GM19397 (cell line): ENCODE data around the gene UROS.

Experiments used
- ATAC-seq: cut with Tn5 transposase; IDR thresholded peaks from one replicate; pipeline ENCODE4 v1.9.1; 2021; ENCODE audit warnings: mild to moderate bottlenecking, moderate library complexity; ENCODE audit not compliant: unreplicated experiment

UROS gene

GRCh38 chr10:125822878-125823662 is at the start of gene UROS, which contains the start of gene BCCIP:
Gene UROS, minus strand, starts transcription at chr10:125823258. Its CDS starts 6,759 bp downstream, at chr10:125816499.
Gene BCCIP, plus strand, starts transcription at chr10:125823546. Its CDS starts 12 bp downstream, at chr10:125823558.
- ATAC-seq: peak; percentile 73

- ATAC-seq: no peak
These were observed 48.3 kb upstream of the UROS start for GRCh38 chr10:125871338-125871737.

GRCh38 chr10:125868372-125868975 is 45.4 kb upstream of the UROS start:
- no peak for ATAC-seq

GRCh38 chr10:125866421-125867029 is 43.5 kb upstream of the UROS start:
- ATAC-seq: no peak

DNA sequence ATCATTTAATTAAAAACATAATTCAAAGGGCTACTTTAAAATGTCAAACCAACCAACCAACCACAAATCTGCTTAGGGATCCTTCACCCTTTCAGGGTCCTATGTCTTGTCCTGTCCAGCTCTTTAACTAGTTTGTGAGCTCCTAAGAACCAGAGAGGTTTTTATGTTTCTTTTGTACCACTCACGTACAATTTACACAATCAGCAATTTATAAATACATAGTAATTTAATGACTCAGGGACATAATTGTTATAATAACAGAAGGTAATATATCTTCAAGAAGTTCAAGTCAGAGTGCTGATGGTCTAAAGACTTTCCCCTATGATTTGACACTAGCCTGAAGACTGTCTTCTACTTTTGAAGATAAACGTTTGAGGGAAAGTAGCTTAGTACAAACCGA is 42.1 kb upstream of the UROS start:
- no peak for ATAC-seq

- ATAC-seq: no peak
These were observed 36.2 kb upstream of the UROS start for GRCh38 chr10:125859128-125859817.

- ATAC-seq: no peak
These were observed 34.2 kb upstream of the UROS start for GRCh38 chr10:125857185-125857760.

DNA sequence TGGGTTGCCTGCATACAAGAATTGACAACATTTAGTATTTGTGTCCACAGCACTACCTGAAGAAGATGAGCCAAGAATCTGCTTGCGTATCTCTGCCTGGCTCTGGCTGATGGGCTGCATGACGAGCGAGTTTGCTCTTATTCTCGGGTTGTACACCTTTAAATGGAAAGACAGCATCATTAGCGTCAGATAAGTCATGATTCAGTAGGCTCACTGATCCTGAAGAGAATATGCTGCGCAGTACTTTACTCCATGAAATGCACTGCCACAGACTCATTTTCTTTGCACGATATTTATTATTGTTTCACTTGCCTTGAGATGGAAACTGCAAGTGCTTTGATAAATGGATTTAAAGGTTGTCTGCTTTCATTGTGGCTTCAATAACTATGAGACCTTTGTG is 29.4 kb upstream of the UROS start:
- no peak for ATAC-seq

DNA sequence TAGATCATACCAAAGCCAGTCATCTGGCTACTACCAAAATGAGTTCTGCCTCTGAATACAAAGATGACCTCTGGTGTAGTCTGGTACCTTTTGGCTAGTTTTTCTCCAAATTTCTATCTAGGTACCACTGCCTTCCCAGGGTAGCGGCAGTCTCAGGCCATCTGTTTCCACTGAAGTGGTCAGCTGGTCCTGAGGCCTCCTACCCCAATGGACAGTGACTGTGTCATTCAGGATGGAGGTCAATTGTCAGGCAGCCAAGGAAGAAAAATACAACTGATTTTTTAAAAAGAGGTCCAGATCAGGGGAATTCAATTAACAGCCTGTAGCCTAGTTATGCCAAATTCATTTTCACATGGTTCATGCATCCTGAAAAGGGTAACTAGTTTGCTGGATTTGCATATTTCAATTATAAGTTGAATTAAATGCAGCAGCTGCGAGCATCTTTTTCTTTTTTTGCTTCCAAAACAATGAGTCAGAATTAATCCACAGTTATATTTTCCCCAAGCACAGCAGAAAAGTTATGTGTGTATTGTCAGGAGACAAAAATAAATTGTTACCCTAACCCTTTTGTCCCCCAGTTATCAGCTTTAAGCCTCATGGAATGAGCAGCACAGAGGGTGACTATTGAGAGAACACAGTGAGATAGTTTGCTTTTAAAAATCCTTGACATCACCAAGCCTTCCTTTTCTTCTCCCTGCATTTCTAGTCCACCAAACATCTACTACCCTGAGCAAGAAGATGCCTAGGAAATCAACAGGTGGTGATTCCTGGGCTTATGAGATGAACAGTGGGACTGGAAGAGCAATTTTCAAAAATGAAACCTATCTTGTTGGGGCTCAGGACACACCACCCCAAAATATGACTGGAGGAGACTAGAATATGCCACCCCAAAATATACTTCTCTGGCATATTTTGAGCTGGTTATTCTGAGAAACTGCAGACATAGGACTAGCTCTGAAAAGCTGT is 28.0 kb upstream of the UROS start:
- no peak for ATAC-seq

DNA sequence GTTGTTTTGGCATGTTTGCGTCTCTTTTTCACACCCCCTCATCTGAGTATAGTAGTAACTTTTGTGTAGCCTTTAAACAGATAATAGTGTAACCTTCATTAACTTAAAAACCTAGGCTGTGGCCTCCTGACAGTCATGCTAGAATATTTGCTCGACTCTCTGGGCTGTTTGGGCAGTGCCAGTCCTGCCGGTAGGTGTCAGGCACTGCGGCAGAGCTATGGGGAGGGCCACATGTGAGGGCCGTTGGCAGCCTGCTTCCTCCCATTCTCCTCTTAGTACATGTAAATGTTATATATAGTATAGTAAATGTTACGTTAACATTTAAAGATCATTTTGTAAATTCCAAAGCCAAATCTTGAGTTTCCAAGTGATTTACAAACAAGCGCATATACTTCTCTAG is 26.4 kb upstream of the UROS start:
- no peak for ATAC-seq

GRCh38 chr10:125848857-125849256 is 25.8 kb upstream of the UROS start:
- no peak for ATAC-seq

DNA sequence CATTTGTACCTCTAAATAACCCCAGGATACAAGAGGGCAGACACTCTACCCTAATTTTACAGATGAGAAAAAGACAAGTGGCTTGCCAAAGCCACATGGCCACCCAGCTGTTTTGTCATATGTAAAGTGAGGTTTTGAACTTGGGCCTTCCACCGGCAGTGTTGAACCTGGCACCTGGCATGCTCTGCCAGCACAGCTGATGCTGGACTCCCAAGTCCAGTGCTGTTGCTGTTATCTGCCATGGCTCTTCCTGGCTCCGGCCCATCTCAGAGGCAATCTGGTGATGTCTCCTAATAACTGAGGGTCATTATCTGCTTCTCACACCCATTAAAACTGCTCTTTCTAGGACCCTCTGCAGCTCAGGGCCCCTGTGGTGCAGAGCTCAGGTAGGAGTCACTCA is 25.3 kb upstream of the UROS start:
- ATAC-seq: no peak

DNA sequence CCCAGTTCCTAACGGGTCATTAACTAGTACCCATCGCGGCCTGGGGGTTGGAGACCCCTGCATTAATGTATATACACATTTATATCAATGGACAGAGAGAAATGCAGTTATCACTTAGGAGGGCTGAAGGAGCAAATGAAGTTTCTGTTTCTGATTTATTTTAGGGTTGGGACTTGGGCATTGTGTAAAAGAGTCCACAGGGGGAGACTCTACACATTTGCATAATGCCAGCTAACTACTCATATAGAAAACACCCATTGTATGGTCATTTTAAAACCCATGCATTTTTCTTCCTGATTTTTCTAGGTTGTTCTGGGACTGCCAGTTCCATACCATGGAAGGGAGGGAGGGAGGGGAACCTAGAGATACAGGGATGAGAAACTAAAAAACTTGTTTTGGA is 23.8 kb upstream of the UROS start:
- ATAC-seq: no peak

DNA sequence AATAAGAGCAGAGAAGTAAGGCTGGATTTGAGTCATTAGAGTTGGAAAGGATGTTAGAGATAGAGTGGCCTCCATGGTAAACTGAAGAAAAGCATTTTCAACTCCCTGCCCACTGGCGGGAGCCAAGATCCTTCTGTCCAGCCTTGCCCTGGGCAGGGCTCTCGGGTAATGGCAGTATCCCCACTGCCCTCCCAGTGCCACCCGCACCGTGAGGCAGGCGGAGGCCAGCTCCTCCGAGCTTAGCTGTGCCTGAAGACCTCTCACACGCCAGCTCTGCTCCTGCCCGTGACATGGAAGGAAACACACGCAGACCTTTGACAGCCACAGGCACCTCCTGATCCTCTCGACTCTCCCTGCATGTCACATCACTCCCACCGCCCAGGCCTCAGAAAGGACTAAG is 22.6 kb upstream of the UROS start:
- no peak for ATAC-seq

DNA sequence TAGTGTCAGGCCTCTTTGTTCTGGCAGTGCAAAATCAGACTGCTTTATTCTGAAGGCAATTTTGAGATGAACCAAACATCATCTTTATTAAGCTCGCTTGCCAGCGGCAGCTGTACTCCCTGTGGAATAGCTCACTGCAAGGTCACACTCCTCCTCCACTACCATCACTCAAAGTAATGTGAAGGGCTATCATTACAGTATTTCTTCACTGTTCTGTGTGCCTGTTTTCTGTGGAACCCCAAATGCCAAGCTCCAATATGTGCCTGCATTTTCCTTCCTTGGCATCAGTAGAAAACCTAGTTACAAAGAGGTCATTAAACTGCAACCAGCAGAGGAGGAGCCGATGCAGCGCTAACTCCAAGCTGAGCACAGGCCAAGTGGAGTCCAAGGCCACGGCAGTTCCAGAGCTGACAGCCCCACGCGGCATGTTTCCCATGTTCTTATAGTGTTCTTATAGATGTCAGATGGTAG is 21.7 kb upstream of the UROS start:
- ATAC-seq: no peak

DNA sequence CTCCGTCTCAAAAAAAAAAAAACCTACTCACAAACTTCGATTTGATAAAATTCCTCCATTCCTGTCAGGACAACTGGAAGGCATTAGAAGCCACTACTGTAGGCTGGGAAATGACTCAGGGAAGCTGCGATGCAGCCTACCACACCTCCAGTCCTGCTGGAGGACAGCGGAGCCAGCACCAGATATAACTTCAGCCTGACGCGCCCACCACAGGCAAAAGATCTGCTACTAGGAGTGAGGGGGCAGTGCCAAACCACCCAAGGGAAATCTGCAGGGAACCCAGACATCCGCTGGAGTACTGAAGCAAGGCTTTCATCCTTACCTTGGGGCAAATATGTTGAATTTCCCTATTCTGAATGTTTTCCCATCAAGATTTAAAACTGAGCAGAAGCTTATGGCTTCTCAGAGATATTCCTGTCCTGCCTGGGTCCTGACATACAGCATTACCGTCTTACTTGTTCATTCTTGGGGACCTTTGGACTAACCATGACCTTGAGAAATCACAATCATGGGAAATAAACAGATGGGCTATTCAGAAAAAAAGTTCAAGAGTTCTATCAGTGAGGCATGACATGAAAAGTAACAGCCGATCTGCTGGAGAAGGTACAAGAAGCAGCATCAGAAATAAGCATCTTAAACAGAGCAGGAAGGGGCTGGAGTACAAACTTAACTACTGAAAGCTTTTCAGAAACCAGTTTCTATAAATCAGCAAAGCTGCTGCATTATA is 20.7 kb upstream of the UROS start:
- ATAC-seq: no peak

DNA sequence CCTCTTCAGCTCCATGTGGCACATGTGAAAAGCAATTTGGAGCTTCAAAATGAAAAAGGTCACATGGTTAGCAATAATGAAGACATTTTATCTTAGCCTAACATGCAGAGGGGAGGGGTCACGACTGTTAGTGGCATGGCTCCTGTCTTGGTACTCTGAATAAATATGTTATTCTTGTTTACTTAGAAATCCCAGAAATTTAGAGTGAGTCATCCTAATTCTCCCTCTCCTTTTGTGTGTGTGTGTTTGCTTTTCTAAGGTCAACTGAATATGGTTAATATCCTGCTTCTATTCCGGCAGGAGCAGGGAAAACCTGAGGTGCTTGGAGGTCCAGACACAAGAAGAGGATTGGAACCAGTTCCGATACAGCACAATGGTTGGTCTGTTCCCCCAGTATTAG is 17.9 kb upstream of the UROS start:
- ATAC-seq: no peak

DNA sequence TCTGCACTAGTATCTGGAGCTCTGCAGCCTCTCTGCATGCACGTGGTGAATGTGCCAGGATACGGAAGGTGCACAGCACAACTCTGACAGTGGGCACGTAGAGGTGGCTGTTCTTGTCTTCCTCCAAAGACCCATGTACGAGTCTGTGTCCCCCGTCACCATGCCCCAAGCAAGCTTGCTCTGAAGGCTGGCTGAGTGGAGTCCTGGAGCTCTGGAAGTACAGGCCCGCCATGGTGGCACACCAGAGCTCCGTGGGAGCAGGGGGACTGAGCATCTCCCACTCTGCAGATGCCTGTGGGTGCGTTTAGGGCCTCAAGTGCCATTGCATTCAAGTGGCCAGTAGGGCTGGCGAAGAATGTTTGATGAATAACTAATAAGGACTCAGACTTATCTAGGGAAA is 17.3 kb upstream of the UROS start:
- ATAC-seq: no peak
